PC-3 (cell line): ENCODE results near the gene CFAP221. TPM values are rescaled to one million over a fixed set of nuclear protein-coding genes. Genes with fewer than 3 reads are reported as not detected.

Source experiments
- ATAC-seq: fragments of 200-7000 bp; cut with Tn5 transposase; 2 replicates; pipeline ENCODE4 v1.9.1; 2020; ENCODE audit warnings: mild to moderate bottlenecking, moderate library complexity
- BruUV-seq: library from RNA; stranded (reverse); fragments of 400-500 nt; replicated peaks from 2 replicates; lab custom pipeline; 2021; lab: Mats Ljungman, UMichigan
- CTCF ChIA-PET: fragments of 300-600 bp; sonication (Branson Sonifier 250); formaldehyde crosslinking; loops from one replicate; lab custom pipeline; 2022; ENCODE audit warnings: antibody characterized with exemption; lab: Charles Lee
- POLR2A ChIA-PET: fragments of 300-600 bp; sonication (Branson Sonifier 250); formaldehyde crosslinking; loops from one replicate; lab custom pipeline; 2022; ENCODE audit warnings: antibody characterized with exemption; ENCODE audit not compliant: unreplicated experiment; lab: Charles Lee
- DNase-seq: peaks from one replicate; pipeline ENCODE4 v3.0.0-alpha.2; 2015
- H2AFZ ChIP-seq: fragments of 300-600 bp; sonication (generic); 2 replicates; pipeline ENCODE4 v1.6.0; 2016; ENCODE audit warnings: antibody characterized with exemption, low read length
- H3F3A ChIP-seq: fragments of 300-600 bp; sonication (generic); one replicate; pipeline ENCODE4 v1.6.0; 2017; ENCODE audit warnings: antibody characterized with exemption, low read length, control low read depth, mild to moderate bottlenecking; ENCODE audit not compliant: unreplicated experiment
- H3K27ac ChIP-seq: fragments of 300-600 bp; sonication (generic); 2 replicates; pipeline ENCODE4 v1.5.1; 2016; ENCODE audit warnings: mild to moderate bottlenecking, low read length
- H3K27me3 ChIP-seq: fragments of 300-600 bp; sonication (generic); 2 replicates; pipeline ENCODE4 v1.6.1; 2016; ENCODE audit warnings: low read length, mixed read lengths
- H3K36me3 ChIP-seq: fragments of 300-600 bp; sonication (generic); 2 replicates; pipeline ENCODE4 v1.6.1; 2016; ENCODE audit warnings: low read depth, mixed run types, low read length, mixed read lengths
- H3K4me1 ChIP-seq: fragments of 300-600 bp; sonication (generic); 2 replicates; pipeline ENCODE4 v1.5.1; 2016; ENCODE audit warnings: low read length; ENCODE audit not compliant: insufficient read depth
- H3K4me2 ChIP-seq: fragments of 300-600 bp; sonication (generic); 2 replicates; pipeline ENCODE4 v1.6.0; 2016; ENCODE audit warnings: low read length
- H3K4me3 ChIP-seq: fragments of 300-600 bp; sonication (generic); 2 replicates; pipeline ENCODE4 v1.5.1; 2016; ENCODE audit warnings: mild to moderate bottlenecking, low read length, mixed read lengths
- H3K79me2 ChIP-seq: fragments of 300-600 bp; sonication (generic); 2 replicates; pipeline ENCODE4 v1.6.1; 2017; ENCODE audit warnings: low read length, mixed read lengths
- H3K9ac ChIP-seq: fragments of 300-600 bp; sonication (generic); 2 replicates; pipeline ENCODE4 v1.6.0; 2016; ENCODE audit warnings: mild to moderate bottlenecking, low read length
- H3K9me2 ChIP-seq: fragments of 300-600 bp; sonication (generic); replicated peaks from 2 replicates; pipeline ENCODE4 v1.6.1; 2016; ENCODE audit warnings: mixed run types, low read length, mixed read lengths
- H3K9me3 ChIP-seq: fragments of 300-600 bp; sonication (generic); 2 replicates; pipeline ENCODE4 v1.6.1; 2016; ENCODE audit warnings: low read length, mixed read lengths
- H4K20me1 ChIP-seq: fragments of 300-600 bp; sonication (generic); 2 replicates; pipeline ENCODE4 v1.6.1; 2016; ENCODE audit warnings: low read length, mixed read lengths
- CTCF ChIP-seq: fragments of 300-600 bp; sonication (generic); conservative IDR thresholded peaks from 2 replicates; pipeline ENCODE4 v1.5.1; 2017; ENCODE audit warnings: antibody characterized with exemption, low read depth, mild to moderate bottlenecking, low read length
- EZH2 ChIP-seq: fragments of 300-600 bp; sonication (generic); IDR thresholded peaks from one replicate; pipeline ENCODE4 v1.6.1; 2017; ENCODE audit warnings: antibody characterized with exemption, mild to moderate bottlenecking, low read length; ENCODE audit not compliant: unreplicated experiment
- EZH2phosphoT487 ChIP-seq: fragments of 300-600 bp; sonication (generic); IDR thresholded peaks from 2 replicates; pipeline ENCODE4 v1.6.1; 2018; ENCODE audit warnings: mild to moderate bottlenecking, antibody characterized with exemption, low read length, borderline replicate concordance
- intact Hi-C: fragments of 100-400 bp; cut with micrococcal nuclease; formaldehyde crosslinking; loops from 2 replicates; pipeline ENCODE4 v1.9.0; 2023
- total RNA-seq: library from RNA; depleted of rRNA; stranded (reverse); fragments of >200 nt; gene quantifications from 2 replicates; pipeline ENCODE4 v1.2.3, GENCODE V29; 2014

CFAP221 gene
- total RNA-seq, 1 experiment from 2014 or later = not detected

GRCh38 chr2:119702203-119702917, 158.1 kb downstream of the CFAP221 start:
- H3K36me3 ChIP-seq = no peaks in the 10 kb centered on the region
- no peak overlapping the region for H2AFZ ChIP-seq
- H3K4me2 ChIP-seq = no peak overlapping the region
- H3K9me2 ChIP-seq = no peaks in the 10 kb centered on the region
- ChIA-PET POLR2A (no interaction called here), CTCF (interaction anchor here (0.6 to 1.1 kb wide), 6 partner anchors 20 to 121 kb away, joined by 3 to 9 read pairs (median 4); partner anchors contain the start of genes PTPN4 and TMEM177)
- DNase-seq (no peak), ATAC-seq (no peak)
- H3K4me1 ChIP-seq = peaks cover 4% of the 10 kb centered on the region; the same call in 1 of the 2 replicates
- TF ChIP-seq EZH2 (no peak), CTCF (no peak), EZH2phosphoT487 (no peak)
- H3K9me3 ChIP-seq = no peaks in the 10 kb centered on the region
- no peaks in the 10 kb centered on the region for H3K79me2 ChIP-seq
- no peak overlapping the region for H3K4me3 ChIP-seq
- no TSS peak for BruUV-seq
- H3K27ac ChIP-seq = no peak overlapping the region
- intact Hi-C loops = loop anchor here (2.0 to 10.0 kb wide), 4 partner anchors 42 to 405 kb away; partner anchors contain the start of gene EPB41L5
- H3K27me3 ChIP-seq = no peaks in the 10 kb centered on the region
- H3K9ac ChIP-seq = no peak overlapping the region
- H3F3A ChIP-seq = no peaks in the 10 kb centered on the region
- H4K20me1 ChIP-seq = no peaks in the 10 kb centered on the region

- Histone ChIP-seq H3K79me2 (no peaks in the 10 kb centered on the region), H3K9me3 (no peaks in the 10 kb centered on the region), H2AFZ (no peak overlapping the region; the same call in 1 of the 2 replicates), H3K4me3 (no peak overlapping the region), H3K36me3 (no peaks in the 10 kb centered on the region), H3K27ac (no peak overlapping the region), H4K20me1 (no peaks in the 10 kb centered on the region), H3K4me2 (no peak overlapping the region; the same call in 1 of the 2 replicates), H3F3A (no peaks in the 10 kb centered on the region), H3K27me3 (no peaks in the 10 kb centered on the region), H3K4me1 (peaks cover 4% of the 10 kb centered on the region; the same call in 1 of the 2 replicates), H3K9me2 (no peaks in the 10 kb centered on the region), H3K9ac (no peak overlapping the region)
- intact Hi-C loops = loop anchor here (1.0 to 10.0 kb wide), 6 partner anchors 42 to 472 kb away; partner anchors contain the start of gene EPB41L5
- ChIA-PET CTCF (interaction anchor here (0.5 to 1.1 kb wide), 11 partner anchors 19 to 474 kb away, joined by 3 to 9 read pairs (median 4); partner anchors contain the start of genes EPB41L5, PTPN4 and TMEM177), POLR2A (no interaction called here)
- TF ChIP-seq CTCF (peak; percentile 97), EZH2phosphoT487 (no peak), EZH2 (no peak)
- ATAC-seq = peak; percentile 96
- DNase-seq = peak; percentile 81
- no TSS peak for BruUV-seq
Observed at GRCh38 chr2:119702918-119703401, 158.7 kb downstream of the CFAP221 start.
